GM10266 (cell line): ENCODE measurements around the gene SETX.
A peak's percentile ranks its signal among the peaks of the same experiment; 100 is the strongest.
"Not testable (repeated sequence)": the region's sequence is repeated elsewhere in the genome, so short reads cannot be mapped to it uniquely, and the experiment has no call there.

Source experiments
- DNase-seq: peaks from one replicate; pipeline ENCODE4 v3.0.0; 2012; ENCODE audit errors: extremely low spot score
- CTCF ChIP-seq: IDR thresholded peaks from 2 replicates; pipeline ENCODE4 v1.5.1; 2012; ENCODE audit warnings: mild to moderate bottlenecking, low read depth; ENCODE audit not compliant: control insufficient read depth, insufficient read depth; ENCODE audit errors: missing control alignments

The SETX gene

GRCh38 chr9:132387133-132387532 is 32.3 kb upstream of the SETX start:
- TF ChIP-seq CTCF: no peak
- no peak for DNase-seq

- no peak for TF ChIP-seq CTCF
- DNase-seq: peak; percentile 63
Observed at GRCh38 chr9:132384376-132384775, 29.6 kb upstream of the SETX start.

GRCh38 chr9:132383462-132383883 is 28.7 kb upstream of the SETX start:
- TF ChIP-seq CTCF: peak; percentile 25
- DNase-seq: no peak

GRCh38 chr9:132381966-132382541 is 27.3 kb upstream of the SETX start:
- no peak for TF ChIP-seq CTCF
- peak; percentile 69 for DNase-seq

- not testable (repeated sequence) for DNase-seq
Observed at GRCh38 chr9:132378416-132378815, 23.6 kb upstream of the SETX start.

GRCh38 chr9:132377769-132378168 is 23.0 kb upstream of the SETX start:
- not testable (repeated sequence) for DNase-seq

- no peak for TF ChIP-seq CTCF
- DNase-seq: no peak
Observed at GRCh38 chr9:132372177-132373095, 17.6 kb upstream of the SETX start.

- no peak for TF ChIP-seq CTCF
Observed at GRCh38 chr9:132370592-132370991, 15.8 kb upstream of the SETX start.

More at GRCh38 chr9:132370592-132370991, 15.8 kb upstream of the SETX start:
- no peak for DNase-seq
